OCI-LY1 (cell line): ENCODE data around the gene CRHR1.

Source experiments
- CTCF ChIP-seq: fragments of 200-600 bp; sonication (generic), shearing (Covaris generic); IDR thresholded peaks from 2 replicates; pipeline ENCODE4 v1.5.1; 2017; ENCODE audit warnings: mild to moderate bottlenecking, antibody characterized with exemption, low read length, moderate library complexity, mixed read lengths
- EZH2 ChIP-seq: fragments of 200-600 bp; sonication (generic), shearing (Covaris generic); IDR thresholded peaks from 2 replicates; pipeline ENCODE4 v1.8.0; 2017; ENCODE audit warnings: borderline replicate concordance, mixed run types, mild to moderate bottlenecking, antibody characterized with exemption, low read length, moderate library complexity, mixed read lengths

DNA sequence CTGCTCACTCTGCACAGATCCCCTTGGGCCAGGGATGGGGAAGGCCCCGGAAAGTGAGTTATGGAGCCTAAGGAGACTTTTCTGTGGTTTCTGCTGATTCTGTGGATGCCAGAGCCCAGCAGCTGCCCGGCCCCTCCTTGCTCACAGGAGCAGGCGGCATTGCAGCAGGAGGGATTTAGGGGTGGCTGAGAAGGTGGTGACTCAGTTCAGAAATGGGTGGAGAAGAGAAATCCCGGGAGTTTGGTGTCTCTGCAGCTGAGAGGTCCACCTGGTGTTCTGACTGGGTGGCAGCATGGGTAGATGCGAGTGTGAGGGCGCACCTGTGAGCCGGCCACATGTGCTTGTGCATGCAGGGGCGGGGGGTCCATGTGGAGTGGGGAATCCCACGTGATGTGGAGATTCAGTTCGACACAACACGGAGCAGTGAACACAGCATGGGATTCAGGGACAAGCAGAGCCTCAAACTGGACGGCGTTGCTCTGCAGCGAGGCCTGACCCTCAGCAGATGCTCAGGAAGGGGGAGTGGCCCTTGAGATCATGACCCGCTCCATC, 44.5 kb downstream of the CRHR1 start:
- no peak for TF ChIP-seq CTCF
- TF ChIP-seq EZH2, result no peak
